HCT116 (cell line): ENCODE measurements around the gene CDH13.

Source experiments
- EZH2 ChIP-seq: fragments of 200-600 bp; sonication (generic); IDR thresholded peaks from 2 replicates; pipeline ENCODE4 v1.6.1; 2017; ENCODE audit warnings: antibody characterized with exemption, mixed run types
- JUND ChIP-seq: IDR thresholded peaks from 2 replicates; pipeline ENCODE4 v1.6.1; 2012
- POLR2A ChIP-seq: IDR thresholded peaks from 2 replicates; pipeline ENCODE4 v1.7.0; 2011; ENCODE audit warnings: borderline replicate concordance; ENCODE audit not compliant: insufficient read depth, insufficient read length; ENCODE audit errors: extremely low read depth
- POLR2AphosphoS5 ChIP-seq: IDR thresholded peaks from 2 replicates; pipeline ENCODE4 v1.6.1; 2011; ENCODE audit warnings: mild to moderate bottlenecking, low read depth, low read length, moderate library complexity

GRCh38 chr16:83581994-83582747 lies 955.4 kb downstream of the CDH13 start:
- TF ChIP-seq POLR2A = no peak
- TF ChIP-seq POLR2AphosphoS5 = no peak
- TF ChIP-seq JUND = no peak
- TF ChIP-seq EZH2 = no peak
